Mammary epithelial cell (primary cell): ENCODE data around the gene CEACAM1.

Source experiments
- CTCF ChIP-seq, 2 donors: IDR thresholded peaks in 1 of 2; conservative IDR thresholded peaks in 1 of 2; 2 replicates each; pipeline ENCODE4 v1.5.1; 2011 to 2012; ENCODE audit warnings: inconsistent platforms in 2 of 2, low read length in 2 of 2, mild to moderate bottlenecking in 2 of 2, control low read depth in 1 of 2, low read depth in 1 of 2; ENCODE audit not compliant: insufficient read depth in 1 of 2; ENCODE audit errors: extremely low read depth in 1 of 2
- EZH2 ChIP-seq: IDR thresholded peaks from 2 replicates; pipeline ENCODE4 v1.6.1; 2012; ENCODE audit warnings: low read length, inconsistent platforms, borderline replicate concordance

- TF ChIP-seq CTCF (conservative IDR thresholded peaks at IDR 0.05 in 1 of 2, IDR thresholded peaks at IDR 0.05 in 1 of 2; ENCODE audit: extremely low read depth in 1 of 2, insufficient read depth in 1 of 2, low read depth in 1 of 2, low read length in 2 of 2) (no peak), EZH2 (no peak)
Observed at GRCh38 chr19:42531313-42531712, 3.0 kb upstream of the CEACAM1 start.
